ENCODE results near the gene FOXO6. TPM values are rescaled to one million over a fixed set of nuclear protein-coding genes. Genes with fewer than 3 reads are reported as not detected.

The FOXO6 gene
- total and polyA plus RNA-seq, 10 of the 15 experiments (the other 5 are each of a cell fraction or from before 2014, with no cell fraction given): 0.37 TPM; not detected in 9

DNA sequence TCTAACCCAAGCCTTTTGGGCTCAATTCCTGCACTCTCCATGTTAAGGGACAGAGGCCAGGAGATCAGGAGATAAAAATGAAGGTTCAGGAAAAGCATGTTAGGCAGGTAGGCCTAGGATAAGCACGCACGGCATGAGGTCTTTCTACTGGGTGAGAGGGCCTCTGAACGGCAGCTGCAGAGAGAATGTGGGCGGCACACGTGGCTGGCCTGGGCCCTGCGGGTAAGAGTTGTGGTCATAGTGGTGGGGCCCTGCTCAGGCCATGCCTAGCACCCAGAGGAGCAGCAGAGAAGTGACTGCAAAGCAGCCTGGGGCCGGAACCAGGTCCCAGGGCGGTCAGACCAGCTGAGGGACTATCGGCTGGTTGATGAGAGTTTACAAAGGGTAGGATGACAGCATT is 7.5 kb upstream of the FOXO6 start (continued):
- TF ChIP-seq MEF2B (IDR thresholded peaks at IDR 0.05; ENCODE audit: partially characterized antibody, poor library complexity, severe bottlenecking): peak; percentile 72
- peak; percentile 60; the same call in 1 of the 2 replicates for TF ChIP-seq EED (IDR thresholded peaks at IDR 0.05; ENCODE audit: low read depth)
- TF ChIP-seq, protein P1, sequence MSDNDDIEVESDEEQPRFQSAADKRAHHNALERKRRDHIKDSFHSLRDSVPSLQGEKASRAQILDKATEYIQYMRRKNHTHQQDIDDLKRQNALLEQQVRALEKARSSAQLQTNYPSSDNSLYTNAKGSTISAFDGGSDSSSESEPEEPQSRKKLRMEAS (IDR thresholded peaks at IDR 0.05; ENCODE audit: low read depth, low read length): peak; percentile 85
- peak; percentile 77 for TF ChIP-seq BCL11A (IDR thresholded peaks at IDR 0.05; ENCODE audit: low read depth, low read length)
- peak; percentile 73 for TF ChIP-seq NR2F1 (conservative IDR thresholded peaks at IDR 0.05)
- TF ChIP-seq SP1 (IDR thresholded peaks at IDR 0.05; ENCODE audit: low read depth, low read length): peak; percentile 84
- TF ChIP-seq, protein P2, sequence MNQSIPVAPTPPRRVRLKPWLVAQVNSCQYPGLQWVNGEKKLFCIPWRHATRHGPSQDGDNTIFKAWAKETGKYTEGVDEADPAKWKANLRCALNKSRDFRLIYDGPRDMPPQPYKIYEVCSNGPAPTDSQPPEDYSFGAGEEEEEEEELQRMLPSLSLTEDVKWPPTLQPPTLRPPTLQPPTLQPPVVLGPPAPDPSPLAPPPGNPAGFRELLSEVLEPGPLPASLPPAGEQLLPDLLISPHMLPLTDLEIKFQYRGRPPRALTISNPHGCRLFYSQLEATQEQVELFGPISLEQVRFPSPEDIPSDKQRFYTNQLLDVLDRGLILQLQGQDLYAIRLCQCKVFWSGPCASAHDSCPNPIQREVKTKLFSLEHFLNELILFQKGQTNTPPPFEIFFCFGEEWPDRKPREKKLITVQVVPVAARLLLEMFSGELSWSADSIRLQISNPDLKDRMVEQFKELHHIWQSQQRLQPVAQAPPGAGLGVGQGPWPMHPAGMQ (IDR thresholded peaks at IDR 0.05; ENCODE audit: borderline replicate concordance): peak; percentile 78; the same call in 1 of the 2 replicates
- TF ChIP-seq MTA2 (IDR thresholded peaks at IDR 0.05; ENCODE audit: low read depth): peak; percentile 80
- TF ChIP-seq MYC (IDR thresholded peaks at IDR 0.05; ENCODE audit: insufficient read depth, insufficient read length, insufficient replicate concordance, low read length, severe bottlenecking): no peak
- peak; percentile 80 for TF ChIP-seq RAD51 (IDR thresholded peaks at IDR 0.05)
- TF ChIP-seq CEBPZ (IDR thresholded peaks at IDR 0.05; ENCODE audit: low read depth, low read length): no peak
- 0 out of 2 replicates have a peak, but pooled peaks have one; percentile 35 for TF ChIP-seq LARP7 (IDR thresholded peaks at IDR 0.05)
- peak; percentile 89 for TF ChIP-seq IKZF1 (conservative IDR thresholded peaks at IDR 0.05)
- peak; percentile 62 for TF ChIP-seq IRF4 (IDR thresholded peaks at IDR 0.05; ENCODE audit: low read depth, low read length)
- TF ChIP-seq EP300 (IDR thresholded peaks at IDR 0.05; ENCODE audit: borderline replicate concordance in 1 of 2, control insufficient read depth in 1 of 2, low read depth in 2 of 2, low read length in 2 of 2): peak; percentile 69 to 77; a peak in 2 of 4 replicates
- 0 out of 2 replicates have a peak, but pooled peaks have one; percentile 73 for TF ChIP-seq TCF3 (IDR thresholded peaks at IDR 0.05; ENCODE audit: borderline replicate concordance, insufficient read depth, low read depth, low read length)
- 0 out of 2 replicates have a peak, but pooled peaks have one; percentile 15 for TF ChIP-seq CREB1 (IDR thresholded peaks at IDR 0.05; ENCODE audit: low read depth)
- TF ChIP-seq FOXM1 (IDR thresholded peaks at IDR 0.05; ENCODE audit: low read depth, low read length): no peak
- TF ChIP-seq PKNOX1 (IDR thresholded peaks at IDR 0.05): peak; percentile 20; the same call in 1 of the 2 replicates
- TF ChIP-seq BHLHE40 (IDR thresholded peaks at IDR 0.05; ENCODE audit: borderline replicate concordance in 1 of 2, low read depth in 2 of 2, low read length in 1 of 2): peak; percentile 83 to 94
- peak; percentile 55 for TF ChIP-seq ATF7 (IDR thresholded peaks at IDR 0.05; ENCODE audit: low read depth)
- peak; percentile 81 for TF ChIP-seq GATAD2B (conservative IDR thresholded peaks at IDR 0.05; ENCODE audit: low read depth)
- TF ChIP-seq RUNX3 (IDR thresholded peaks at IDR 0.05; ENCODE audit: low read length): peak; percentile 94
- TF ChIP-seq EGR1 (IDR thresholded peaks at IDR 0.05; ENCODE audit: borderline replicate concordance in 1 of 2, low read depth in 2 of 2, low read length in 2 of 2): peak in 1 of 2 experiments; percentile 68; a peak in 1 of 3 replicates
- peak; percentile 44; the same call in 1 of the 2 replicates for TF ChIP-seq CREM (IDR thresholded peaks at IDR 0.05; ENCODE audit: low read depth)
- TF ChIP-seq CHD4 (IDR thresholded peaks at IDR 0.05): no peak
- 0 out of 2 replicates have a peak, but pooled peaks have one; percentile 30 for TF ChIP-seq RCOR1 (conservative IDR thresholded peaks at IDR 0.05; ENCODE audit: low read depth, low read length)
